GM18868 (cell line): ENCODE results near the gene ZCCHC7.
"Not testable (repeated sequence)": the region's sequence is repeated elsewhere in the genome, so short reads cannot be mapped to it uniquely, and the experiment has no call there.

Experiments used
- ATAC-seq: cut with Tn5 transposase; IDR thresholded peaks from one replicate; pipeline ENCODE4 v1.9.1; 2021; ENCODE audit warnings: mild to moderate bottlenecking, moderate library complexity; ENCODE audit not compliant: unreplicated experiment

Gene ZCCHC7

GRCh38 chr9:37290366-37290939, 170.1 kb downstream of the ZCCHC7 start:
- peak; percentile 30 for ATAC-seq

GRCh38 chr9:37290940-37291485, 170.6 kb downstream of the ZCCHC7 start:
- peak; percentile 32 for ATAC-seq

GRCh38 chr9:37291612-37292238, 171.4 kb downstream of the ZCCHC7 start:
- ATAC-seq: not testable (repeated sequence)

- ATAC-seq: no peak
Observed at GRCh38 chr9:37292896-37293295, 172.5 kb downstream of the ZCCHC7 start.

GRCh38 chr9:37293664-37294524, 173.5 kb downstream of the ZCCHC7 start:
- ATAC-seq: peak; percentile 65

GRCh38 chr9:37295178-37295577, 174.8 kb downstream of the ZCCHC7 start:
- no peak for ATAC-seq

- no peak for ATAC-seq
Observed at GRCh38 chr9:37295796-37296195, 175.4 kb downstream of the ZCCHC7 start.

GRCh38 chr9:37297592-37297991, 177.2 kb downstream of the ZCCHC7 start:
- ATAC-seq: no peak

- ATAC-seq: no peak
Observed at GRCh38 chr9:37300620-37301019, 180.2 kb downstream of the ZCCHC7 start.

- no peak for ATAC-seq
Observed at GRCh38 chr9:37301042-37301853, 180.9 kb downstream of the ZCCHC7 start.

GRCh38 chr9:37301854-37302172, 181.4 kb downstream of the ZCCHC7 start:
- ATAC-seq: no peak

GRCh38 chr9:37302277-37302676, 181.9 kb downstream of the ZCCHC7 start:
- ATAC-seq: peak; percentile 89

GRCh38 chr9:37303272-37303671, 182.9 kb downstream of the ZCCHC7 start:
- ATAC-seq: not testable (repeated sequence)

- ATAC-seq: peak; percentile 89
Observed at GRCh38 chr9:37309136-37309535, 188.8 kb downstream of the ZCCHC7 start.

GRCh38 chr9:37311938-37312708, 191.7 kb downstream of the ZCCHC7 start:
- no peak for ATAC-seq

- peak; percentile 67 for ATAC-seq
Observed at GRCh38 chr9:37324261-37324683, 203.9 kb downstream of the ZCCHC7 start.

GRCh38 chr9:37324691-37325490, 204.5 kb downstream of the ZCCHC7 start:
- peak; percentile 37 for ATAC-seq

- no peak for ATAC-seq
Observed at GRCh38 chr9:37325778-37326177, 205.4 kb downstream of the ZCCHC7 start.

GRCh38 chr9:37327553-37327952, 207.2 kb downstream of the ZCCHC7 start:
- ATAC-seq: no peak
